K562 (cell line): ENCODE data around the gene MTA2. TPM values are rescaled to one million over a fixed set of nuclear protein-coding genes. Genes with fewer than 3 reads are reported as not detected.

Experiments
- ASH1L ChIP-seq: fragments of 450-650 bp; IDR thresholded peaks from 2 replicates; pipeline ENCODE4 v1.6.1; 2018; ENCODE audit warnings: borderline replicate concordance, mild to moderate bottlenecking, low read depth; ENCODE audit not compliant: partially characterized antibody
- CXXC5 ChIP-seq: fragments of 250-450 bp; sonication (Bioruptor Pico); IDR thresholded peaks from 2 replicates; pipeline ENCODE4 v1.8.0; 2022; ENCODE audit warnings: inconsistent platforms, mild to moderate bottlenecking, moderate library complexity
- DACH1 ChIP-seq: fragments of 450-650 bp; IDR thresholded peaks from 2 replicates; pipeline ENCODE4 v1.6.1; 2018; ENCODE audit not compliant: partially characterized antibody
- ELF1 ChIP-seq: fragments of 200-800 bp; sonication (Bioruptor generic); IDR thresholded peaks from 2 replicates; pipeline ENCODE4 v1.6.1; 2016; ENCODE audit warnings: missing genetic modification characterization, missing compliant biosample characterization
- HDAC1 ChIP-seq, 2 experiments: fragments of 450-650 bp; IDR thresholded peaks; 2 replicates each; pipeline ENCODE4 v1.6.1; 2016 to 2017; ENCODE audit warnings: inconsistent platforms in 1 of 2, mild to moderate bottlenecking in 1 of 2, moderate library complexity in 1 of 2
- SAP30 ChIP-seq: fragments of 200-600 bp; sonication (generic); IDR thresholded peaks from 2 replicates; pipeline ENCODE4 v1.6.1; 2012; ENCODE audit warnings: borderline replicate concordance, low read depth, mild to moderate bottlenecking, moderate library complexity, low read length, control low read depth, inconsistent platforms; ENCODE audit not compliant: insufficient read depth, poor library complexity, severe bottlenecking
- SMAD1 ChIP-seq: fragments of 150-350 bp; IDR thresholded peaks from 2 replicates; pipeline ENCODE4 v1.6.1; 2014; ENCODE audit warnings: low read length, low read depth; ENCODE audit not compliant: partially characterized antibody
- SP2 ChIP-seq: IDR thresholded peaks from 2 replicates; pipeline ENCODE4 v1.6.1; 2011; ENCODE audit warnings: mild to moderate bottlenecking, low read depth, low read length, moderate library complexity; ENCODE audit not compliant: poor library complexity, severe bottlenecking; ENCODE audit errors: extremely low read depth
- SUPT5H ChIP-seq: fragments of 450-650 bp; IDR thresholded peaks from 2 replicates; pipeline ENCODE4 v1.6.1; 2016
- YY1 ChIP-seq, 3 experiments: IDR thresholded peaks; 2 replicates each; pipeline ENCODE4 v1.6.1; 2011; ENCODE audit warnings: low read length in 2 of 3, mild to moderate bottlenecking in 2 of 3, moderate library complexity in 2 of 3, borderline replicate concordance in 1 of 3, control low read depth in 1 of 3, low read depth in 1 of 3; ENCODE audit not compliant: insufficient read depth in 3 of 3, insufficient replicate concordance in 2 of 3, control insufficient read depth in 1 of 3, insufficient read length in 1 of 3; ENCODE audit errors: extremely low read depth in 1 of 3
- ZNF445 ChIP-seq: fragments of 250-450 bp; sonication (Bioruptor Pico); IDR thresholded peaks from 2 replicates; pipeline ENCODE4 v1.4.0; 2020; ENCODE audit warnings: low read depth, mild to moderate bottlenecking, moderate library complexity
- ZNF561 ChIP-seq: fragments of 450-650 bp; formaldehyde crosslinking; conservative IDR thresholded peaks from 2 replicates; pipeline ENCODE4 v1.4.0; 2020; ENCODE audit warnings: mild to moderate bottlenecking, moderate library complexity
- ZNF717 ChIP-seq: fragments of 250-450 bp; sonication (Bioruptor Pico); IDR thresholded peaks from 2 replicates; pipeline ENCODE4 v1.5.0; 2021
- ZSCAN32 ChIP-seq: fragments of 450-650 bp; formaldehyde crosslinking; IDR thresholded peaks from 2 replicates; pipeline ENCODE4 v1.4.0; 2020; ENCODE audit warnings: mild to moderate bottlenecking, moderate library complexity
- polyA plus RNA-seq, 8 experiments: library from polyadenylated mRNA; depleted of rRNA in 4 of 8; stranded (reverse) in 5 of 8; unstranded in 3 of 8; fragments of >200 nt; fragmentation: Nextera tagmentation in 2 of 8; fragmentation: Illumina TruSeq in 1 of 8; extraction: Ambion mirVana in 2 of 8; extraction: Trizol in 1 of 8; gene quantifications; 2 replicates each; pipeline versions ENCODE4 v1.2.1 to v1.2.3, GENCODE V29; 2011 to 2014; ENCODE audit warnings: inconsistent platforms in 1 of 8, missing spikeins in 1 of 8
- total RNA-seq, 7 experiments: library from RNA; depleted of rRNA in 6 of 7; stranded (reverse); fragments of >200 nt in 6 of 7; fragmentation: Illumina TruSeq in 2 of 7; extraction: Trizol in 2 of 7; gene quantifications; 2 replicates each; pipeline versions ENCODE4 v1.2.1 to v1.2.3, GENCODE V29; 2011 to 2021; ENCODE audit warnings: low replicate concordance in 1 of 7
- TF ChIP-seq, protein P1 (sequence below), 2 experiments: fragments of 450-650 bp; IDR thresholded peaks; 2 replicates each; pipeline ENCODE4 v1.6.1; 2016
- TF ChIP-seq, protein P2 (sequence below): fragments of 450-650 bp; IDR thresholded peaks from 2 replicates; pipeline ENCODE4 v1.6.1; 2017; ENCODE audit warnings: antibody characterized with exemption
- TF ChIP-seq, protein P3 (sequence below): fragments of 250-450 bp; sonication (Bioruptor Pico); IDR thresholded peaks from 2 replicates; pipeline ENCODE4 v1.8.0; 2021; ENCODE audit warnings: moderate library complexity, mild to moderate bottlenecking, inconsistent platforms
- TF ChIP-seq, protein P4 (sequence below): fragments of 150-350 bp; conservative IDR thresholded peaks from 2 replicates; pipeline ENCODE4 v1.6.1; 2014; ENCODE audit warnings: low read length
- TF ChIP-seq, protein P5 (sequence below): fragments of 450-650 bp; formaldehyde crosslinking; conservative IDR thresholded peaks from 2 replicates; pipeline ENCODE4 v1.4.0; 2022; ENCODE audit warnings: mild to moderate bottlenecking, missing genetic modification characterization

The MTA2 gene
- total and polyA plus RNA-seq, 9 of the 15 experiments (the other 6 are each of a cell fraction or from before 2014, with no cell fraction given) = 6.2 to 220 (median 172) TPM

DNA sequence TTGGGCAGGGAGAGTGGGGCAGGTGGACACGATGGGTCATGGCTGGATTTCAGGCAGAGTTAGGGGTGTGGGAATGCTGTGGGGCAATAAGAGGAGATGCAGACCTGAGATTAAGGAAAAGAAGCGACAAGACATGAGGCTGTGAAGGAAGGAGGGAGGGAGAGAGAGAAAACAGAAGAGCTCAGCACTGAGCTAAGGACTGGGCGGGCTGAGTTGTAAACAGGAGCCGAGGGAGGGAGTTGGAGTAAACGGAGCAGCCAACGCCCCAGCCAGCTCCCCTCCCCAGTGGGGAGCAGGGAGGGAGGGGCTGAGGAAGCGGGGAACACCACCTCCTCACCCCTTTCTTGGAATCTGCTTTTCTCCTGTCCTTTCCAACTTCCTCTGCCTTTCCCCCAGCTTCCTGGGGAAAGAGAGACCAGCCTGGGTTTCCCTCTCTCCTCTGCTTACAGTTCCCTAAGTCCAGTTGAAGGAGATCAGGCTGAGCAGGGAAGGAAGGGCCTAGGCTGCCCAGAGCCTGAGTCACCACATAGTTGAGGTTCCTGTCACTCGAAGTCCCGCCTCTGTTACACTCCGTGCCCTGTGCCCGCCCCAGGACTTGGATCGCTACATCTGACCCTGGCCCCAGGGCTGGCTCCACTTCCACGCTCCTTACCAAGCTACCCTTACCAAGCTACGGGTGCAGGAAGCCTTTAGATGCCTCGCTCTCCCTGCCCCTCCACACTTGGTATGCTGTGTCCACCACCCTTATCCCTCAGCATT lies 48.4 kb downstream of the MTA2 start (continued):
- TF ChIP-seq YY1 (IDR thresholded peaks at IDR 0.05; ENCODE audit: borderline replicate concordance in 1 of 3, control insufficient read depth in 1 of 3, extremely low read depth in 1 of 3, insufficient read depth in 3 of 3, insufficient read length in 1 of 3, insufficient replicate concordance in 2 of 3, low read depth in 1 of 3, low read length in 2 of 3) (peak in 1 of 3 experiments; percentile 41), SAP30 (no peak), ZNF717 (CRISPR knock-in tag) (no peak), ZSCAN32 (CRISPR knock-in tag) (no peak), CXXC5 (CRISPR knock-in tag) (peak; percentile 35; the same call in 1 of the 2 replicates), ZNF561 (CRISPR knock-in tag) (no peak), DACH1 (no peak), HDAC1 (IDR thresholded peaks at IDR 0.05) (peak in 1 of 2 experiments; percentile 86; a peak in 2 of 4 replicates), SUPT5H (peak; percentile 61), ELF1 (tag) (peak; percentile 61; the same call in 1 of the 2 replicates), ZNF445 (CRISPR knock-in tag) (no peak), SP2 (no peak), ASH1L (no peak), SMAD1 (no peak)
- TF ChIP-seq, protein P1, sequence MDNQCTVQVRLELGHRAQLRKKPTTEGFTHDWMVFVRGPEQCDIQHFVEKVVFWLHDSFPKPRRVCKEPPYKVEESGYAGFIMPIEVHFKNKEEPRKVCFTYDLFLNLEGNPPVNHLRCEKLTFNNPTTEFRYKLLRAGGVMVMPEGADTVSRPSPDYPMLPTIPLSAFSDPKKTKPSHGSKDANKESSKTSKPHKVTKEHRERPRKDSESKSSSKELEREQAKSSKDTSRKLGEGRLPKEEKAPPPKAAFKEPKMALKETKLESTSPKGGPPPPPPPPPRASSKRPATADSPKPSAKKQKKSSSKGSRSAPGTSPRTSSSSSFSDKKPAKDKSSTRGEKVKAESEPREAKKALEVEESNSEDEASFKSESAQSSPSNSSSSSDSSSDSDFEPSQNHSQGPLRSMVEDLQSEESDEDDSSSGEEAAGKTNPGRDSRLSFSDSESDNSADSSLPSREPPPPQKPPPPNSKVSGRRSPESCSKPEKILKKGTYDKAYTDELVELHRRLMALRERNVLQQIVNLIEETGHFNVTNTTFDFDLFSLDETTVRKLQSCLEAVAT (IDR thresholded peaks at IDR 0.05) = peak; percentile 84 to 85; a peak in 3 of 4 replicates
- TF ChIP-seq, protein P2, sequence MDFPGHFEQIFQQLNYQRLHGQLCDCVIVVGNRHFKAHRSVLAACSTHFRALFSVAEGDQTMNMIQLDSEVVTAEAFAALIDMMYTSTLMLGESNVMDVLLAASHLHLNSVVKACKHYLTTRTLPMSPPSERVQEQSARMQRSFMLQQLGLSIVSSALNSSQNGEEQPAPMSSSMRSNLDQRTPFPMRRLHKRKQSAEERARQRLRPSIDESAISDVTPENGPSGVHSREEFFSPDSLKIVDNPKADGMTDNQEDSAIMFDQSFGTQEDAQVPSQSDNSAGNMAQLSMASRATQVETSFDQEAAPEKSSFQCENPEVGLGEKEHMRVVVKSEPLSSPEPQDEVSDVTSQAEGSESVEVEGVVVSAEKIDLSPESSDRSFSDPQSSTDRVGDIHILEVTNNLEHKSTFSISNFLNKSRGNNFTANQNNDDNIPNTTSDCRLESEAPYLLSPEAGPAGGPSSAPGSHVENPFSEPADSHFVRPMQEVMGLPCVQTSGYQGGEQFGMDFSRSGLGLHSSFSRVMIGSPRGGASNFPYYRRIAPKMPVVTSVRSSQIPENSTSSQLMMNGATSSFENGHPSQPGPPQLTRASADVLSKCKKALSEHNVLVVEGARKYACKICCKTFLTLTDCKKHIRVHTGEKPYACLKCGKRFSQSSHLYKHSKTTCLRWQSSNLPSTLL = peak; percentile 66; the same call in 1 of the 2 replicates
- TF ChIP-seq, protein P3, sequence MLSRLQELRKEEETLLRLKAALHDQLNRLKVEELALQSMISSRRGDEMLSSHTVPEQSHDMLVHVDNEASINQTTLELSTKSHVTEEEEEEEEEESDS (CRISPR knock-in tag) = no peak
- TF ChIP-seq, protein P4, sequence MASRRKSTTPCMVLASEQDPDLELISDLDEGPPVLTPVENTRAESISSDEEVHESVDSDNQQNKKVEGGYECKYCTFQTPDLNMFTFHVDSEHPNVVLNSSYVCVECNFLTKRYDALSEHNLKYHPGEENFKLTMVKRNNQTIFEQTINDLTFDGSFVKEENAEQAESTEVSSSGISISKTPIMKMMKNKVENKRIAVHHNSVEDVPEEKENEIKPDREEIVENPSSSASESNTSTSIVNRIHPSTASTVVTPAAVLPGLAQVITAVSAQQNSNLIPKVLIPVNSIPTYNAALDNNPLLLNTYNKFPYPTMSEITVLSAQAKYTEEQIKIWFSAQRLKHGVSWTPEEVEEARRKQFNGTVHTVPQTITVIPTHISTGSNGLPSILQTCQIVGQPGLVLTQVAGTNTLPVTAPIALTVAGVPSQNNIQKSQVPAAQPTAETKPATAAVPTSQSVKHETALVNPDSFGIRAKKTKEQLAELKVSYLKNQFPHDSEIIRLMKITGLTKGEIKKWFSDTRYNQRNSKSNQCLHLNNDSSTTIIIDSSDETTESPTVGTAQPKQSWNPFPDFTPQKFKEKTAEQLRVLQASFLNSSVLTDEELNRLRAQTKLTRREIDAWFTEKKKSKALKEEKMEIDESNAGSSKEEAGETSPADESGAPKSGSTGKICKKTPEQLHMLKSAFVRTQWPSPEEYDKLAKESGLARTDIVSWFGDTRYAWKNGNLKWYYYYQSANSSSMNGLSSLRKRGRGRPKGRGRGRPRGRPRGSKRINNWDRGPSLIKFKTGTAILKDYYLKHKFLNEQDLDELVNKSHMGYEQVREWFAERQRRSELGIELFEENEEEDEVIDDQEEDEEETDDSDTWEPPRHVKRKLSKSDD = no peak
- TF ChIP-seq, protein P5, sequence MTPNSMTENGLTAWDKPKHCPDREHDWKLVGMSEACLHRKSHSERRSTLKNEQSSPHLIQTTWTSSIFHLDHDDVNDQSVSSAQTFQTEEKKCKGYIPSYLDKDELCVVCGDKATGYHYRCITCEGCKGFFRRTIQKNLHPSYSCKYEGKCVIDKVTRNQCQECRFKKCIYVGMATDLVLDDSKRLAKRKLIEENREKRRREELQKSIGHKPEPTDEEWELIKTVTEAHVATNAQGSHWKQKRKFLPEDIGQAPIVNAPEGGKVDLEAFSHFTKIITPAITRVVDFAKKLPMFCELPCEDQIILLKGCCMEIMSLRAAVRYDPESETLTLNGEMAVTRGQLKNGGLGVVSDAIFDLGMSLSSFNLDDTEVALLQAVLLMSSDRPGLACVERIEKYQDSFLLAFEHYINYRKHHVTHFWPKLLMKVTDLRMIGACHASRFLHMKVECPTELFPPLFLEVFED (CRISPR knock-in tag) = peak; percentile 93
